ENCODE measurements around the gene PLA2G12B. TPM values are rescaled to one million over a fixed set of nuclear protein-coding genes. Genes with fewer than 3 reads are reported as not detected.

PLA2G12B gene
- total and polyA plus RNA-seq, 2 of the 8 experiments (the other 6 are each of a cell fraction or from before 2014, with no cell fraction given) = not detected

DNA sequence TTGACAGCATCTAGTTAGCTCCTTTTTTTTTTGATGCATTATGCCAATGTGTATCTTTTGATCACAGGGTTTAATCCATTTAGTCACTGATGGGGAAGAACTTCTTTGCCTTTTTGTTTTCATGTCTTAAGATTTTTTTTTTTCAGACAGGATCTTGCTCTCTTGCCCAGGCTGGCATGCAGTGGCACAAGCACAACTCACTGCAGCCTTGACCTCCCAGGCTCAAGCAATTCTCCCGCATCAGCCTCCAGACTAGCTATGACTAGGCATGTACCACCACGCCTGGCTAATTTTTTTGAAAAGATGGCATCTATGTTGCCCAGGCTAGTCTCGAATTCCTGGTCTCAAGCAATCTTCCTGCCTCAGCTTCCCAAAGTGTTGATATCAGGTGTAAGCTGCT is 46.4 kb upstream of the PLA2G12B start:
- H2AFZ ChIP-seq (ENCODE audit: low read length) = no peak overlapping the region
- H3K36me3 ChIP-seq (ENCODE audit: control insufficient read depth in 2 of 4, insufficient read depth in 4 of 4, low read length in 3 of 4) = no peaks in the 10 kb centered on the region; a peak in 2 of 8 replicates
- no peak overlapping the region for H3K4ac ChIP-seq (replicated peaks; ENCODE audit: insufficient read length, low read depth, low read length)
- no peaks in the 10 kb centered on the region for H4K20me1 ChIP-seq (replicated peaks in 1 of 2; ENCODE audit: control insufficient read depth in 1 of 2, insufficient read depth in 2 of 2, low read length in 2 of 2)
- no peak overlapping the region for H4K5ac ChIP-seq (ENCODE audit: insufficient read length, low read depth, low read length)
- TF ChIP-seq MAFK (IDR thresholded peaks at IDR 0.05; ENCODE audit: low read depth, low read length) (no peak), CREB1 (IDR thresholded peaks at IDR 0.05) (no peak), E2F6 (IDR thresholded peaks at IDR 0.05) (no peak), SP4 (IDR thresholded peaks at IDR 0.05; ENCODE audit: low read length) (no peak), FOSL1 (IDR thresholded peaks at IDR 0.05; ENCODE audit: insufficient read depth, low read depth, low read length) (no peak), SIN3A (conservative IDR thresholded peaks at IDR 0.05 in 1 of 2, IDR thresholded peaks at IDR 0.05 in 1 of 2; ENCODE audit: low read depth in 1 of 2, low read length in 2 of 2) (no peak)
- H3K79me2 ChIP-seq (ENCODE audit: control insufficient read depth in 1 of 2, insufficient read depth in 2 of 2, low read length in 2 of 2) = no peaks in the 10 kb centered on the region
- H2BK20ac ChIP-seq (ENCODE audit: low read length) = no peak overlapping the region
- H3K4me3 ChIP-seq (ENCODE audit: extremely low read depth in 1 of 4, insufficient read depth in 2 of 4, low read depth in 3 of 4, low read length in 4 of 4) = no peak overlapping the region
- CTCF ChIA-PET (ENCODE audit: partially characterized antibody) = interaction anchor here (1.0 kb wide), 1 partner anchor 67 kb away, joined by 4 read pairs; no protein-coding TSS in a partner anchor
- no peak overlapping the region for H2BK12ac ChIP-seq (ENCODE audit: low read depth, low read length)
- H3K27me3 ChIP-seq (replicated peaks in 1 of 4; ENCODE audit: control insufficient read depth in 3 of 4, extremely low read depth in 1 of 4, insufficient read depth in 3 of 4, low read length in 3 of 4) = no peaks in the 10 kb centered on the region
- no peak overlapping the region for H3K18ac ChIP-seq (ENCODE audit: extremely low read depth, low read length)
- no peaks in the 10 kb centered on the region for H3K4me1 ChIP-seq (replicated peaks in 1 of 4; ENCODE audit: control insufficient read depth in 3 of 4, insufficient read depth in 4 of 4, low read length in 3 of 4)
- no peaks in the 10 kb centered on the region for H3K79me1 ChIP-seq (ENCODE audit: low read depth, low read length)
- H2BK120ac ChIP-seq (replicated peaks; ENCODE audit: low read depth, low read length) = no peak overlapping the region
- no peaks in the 10 kb centered on the region; the same call in 1 of the 2 replicates for H3K23me2 ChIP-seq (ENCODE audit: low read depth, low read length)
- H2AK5ac ChIP-seq (ENCODE audit: low read depth, low read length) = no peak overlapping the region
- H3K23ac ChIP-seq (ENCODE audit: insufficient read length) = no peak overlapping the region
- H3K27ac ChIP-seq (ENCODE audit: low read depth, low read length) = no peak overlapping the region
- H2BK5ac ChIP-seq (ENCODE audit: low read depth, low read length) = no peak overlapping the region
- H4K8ac ChIP-seq (ENCODE audit: extremely low read depth, insufficient read depth, low read length) = no peak overlapping the region
- no peak for FAIRE-seq
- no peak overlapping the region for H3K4me2 ChIP-seq (ENCODE audit: insufficient read depth in 1 of 2, low read depth in 2 of 2, low read length in 2 of 2)
- H2BK15ac ChIP-seq (ENCODE audit: low read length) = no peak overlapping the region
- WGBS, 2 experiments (ENCODE audit: extremely low coverage in 1 of 2, insufficient coverage in 1 of 2, insufficient read length in 1 of 2, insufficient replicate concordance in 2 of 2, low coverage in 1 of 2, low lambda C conversion rate in 2 of 2, missing lambda C conversion rate in 1 of 2) = 89% methylated on average over 3 of the region's 3 CpGs; no CpG with 5 or more reads in 1 of the 2 experiments
- no peak for DNase-seq (ENCODE audit: low read depth in 1 of 2, low spot score in 2 of 2)
- H3K56ac ChIP-seq (replicated peaks; ENCODE audit: insufficient read length, low read depth, low read length) = no peak overlapping the region
- no peak overlapping the region for H3K14ac ChIP-seq (ENCODE audit: insufficient read length)
- no peak overlapping the region for H4K91ac ChIP-seq (replicated peaks; ENCODE audit: insufficient read length, low read length)
- no peak overlapping the region for H3K9ac ChIP-seq (replicated peaks in 1 of 4; ENCODE audit: extremely low read depth in 1 of 4, low read depth in 3 of 4, low read length in 3 of 4)
- POLR2A ChIA-PET (ENCODE audit: partially characterized antibody) = interaction anchor here (0.5 to 1.1 kb wide), 3 partner anchors 30 to 646 kb away, joined by 3 read pairs; partner anchors contain the start of gene DNAJB12
- no peaks in the 10 kb centered on the region; a peak in 1 of 4 replicates for H3K9me3 ChIP-seq (ENCODE audit: insufficient read depth in 2 of 2, low read depth in 1 of 2, low read length in 1 of 2)

Measured in H1 (cell line).